Measurements from ENCODE around the gene CAMK2D.

The CAMK2D gene

GRCh38 chr4:113576947-113577678, 184.4 kb downstream of the CAMK2D start:
- no peak overlapping the region for H3K9ac ChIP-seq (ENCODE audit: low read length)
- H3K4me1 ChIP-seq (ENCODE audit: control insufficient read depth, insufficient read depth, low read length): peaks cover 30% of the 10 kb centered on the region
- no peaks in the 10 kb centered on the region for H3K36me3 ChIP-seq (ENCODE audit: control insufficient read depth, insufficient read depth, low read length, severe bottlenecking)
- DNase-seq (ENCODE audit: low read depth): no peak
- H3K4me3 ChIP-seq (ENCODE audit: low read length): no peak overlapping the region
- no peaks in the 10 kb centered on the region for H3K9me3 ChIP-seq (ENCODE audit: control insufficient read depth, low read length)
- H3K27me3 ChIP-seq (replicated peaks; ENCODE audit: control insufficient read depth, insufficient read depth, low read length): no peaks in the 10 kb centered on the region

GRCh38 chr4:113575401-113575800, 186.1 kb downstream of the CAMK2D start:
- peak; percentile 76 for DNase-seq (ENCODE audit: low read depth)

GRCh38 chr4:113574636-113575103, 186.9 kb downstream of the CAMK2D start:
- Histone ChIP-seq H3K9ac (ENCODE audit: low read length) (peak overlapping the region; percentile 19), H3K36me3 (ENCODE audit: control insufficient read depth, insufficient read depth, low read length, severe bottlenecking) (no peaks in the 10 kb centered on the region), H3K27me3 (replicated peaks; ENCODE audit: control insufficient read depth, insufficient read depth, low read length) (no peaks in the 10 kb centered on the region), H3K4me3 (ENCODE audit: low read length) (no peak overlapping the region), H3K4me1 (ENCODE audit: control insufficient read depth, insufficient read depth, low read length) (peaks cover 30% of the 10 kb centered on the region), H3K9me3 (ENCODE audit: control insufficient read depth, low read length) (no peaks in the 10 kb centered on the region)
- DNase-seq (ENCODE audit: low read depth): peak; percentile 87

More at GRCh38 chr4:113575401-113575800, 186.1 kb downstream of the CAMK2D start:
- no peaks in the 10 kb centered on the region for H3K9me3 ChIP-seq (ENCODE audit: control insufficient read depth, low read length)
- peak overlapping the region; percentile 13 for H3K9ac ChIP-seq (ENCODE audit: low read length)
- H3K36me3 ChIP-seq (ENCODE audit: control insufficient read depth, insufficient read depth, low read length, severe bottlenecking): no peaks in the 10 kb centered on the region
- peak overlapping the region; percentile 8 for H3K4me3 ChIP-seq (ENCODE audit: low read length)
- H3K4me1 ChIP-seq (ENCODE audit: control insufficient read depth, insufficient read depth, low read length): peaks cover 30% of the 10 kb centered on the region
- no peaks in the 10 kb centered on the region for H3K27me3 ChIP-seq (replicated peaks; ENCODE audit: control insufficient read depth, insufficient read depth, low read length)

GRCh38 chr4:113572620-113573019, 188.9 kb downstream of the CAMK2D start:
- Histone ChIP-seq H3K9ac (ENCODE audit: low read length) (no peak overlapping the region), H3K27me3 (replicated peaks; ENCODE audit: control insufficient read depth, insufficient read depth, low read length) (no peaks in the 10 kb centered on the region), H3K9me3 (ENCODE audit: control insufficient read depth, low read length) (no peaks in the 10 kb centered on the region), H3K4me3 (ENCODE audit: low read length) (no peak overlapping the region), H3K36me3 (ENCODE audit: control insufficient read depth, insufficient read depth, low read length, severe bottlenecking) (no peaks in the 10 kb centered on the region), H3K4me1 (ENCODE audit: control insufficient read depth, insufficient read depth, low read length) (peaks cover 30% of the 10 kb centered on the region)
- no peak for DNase-seq (ENCODE audit: low read depth)

- DNase-seq (ENCODE audit: low read depth): no peak
- Histone ChIP-seq H3K9me3 (ENCODE audit: control insufficient read depth, low read length) (no peaks in the 10 kb centered on the region), H3K4me3 (ENCODE audit: low read length) (no peak overlapping the region), H3K27me3 (replicated peaks; ENCODE audit: control insufficient read depth, insufficient read depth, low read length) (no peaks in the 10 kb centered on the region), H3K4me1 (ENCODE audit: control insufficient read depth, insufficient read depth, low read length) (peaks cover 14% of the 10 kb centered on the region), H3K9ac (ENCODE audit: low read length) (no peak overlapping the region), H3K36me3 (ENCODE audit: control insufficient read depth, insufficient read depth, low read length, severe bottlenecking) (peaks cover 6% of the 10 kb centered on the region)
These were observed 195.3 kb downstream of the CAMK2D start for GRCh38 chr4:113566015-113566795.

- no peak for DNase-seq (ENCODE audit: low read depth)
- H3K4me3 ChIP-seq (ENCODE audit: low read length): no peak overlapping the region
- H3K27me3 ChIP-seq (replicated peaks; ENCODE audit: control insufficient read depth, insufficient read depth, low read length): no peaks in the 10 kb centered on the region
- no peaks in the 10 kb centered on the region for H3K9me3 ChIP-seq (ENCODE audit: control insufficient read depth, low read length)
- H3K4me1 ChIP-seq (ENCODE audit: control insufficient read depth, insufficient read depth, low read length): peaks cover 19% of the 10 kb centered on the region
- H3K36me3 ChIP-seq (ENCODE audit: control insufficient read depth, insufficient read depth, low read length, severe bottlenecking): peaks cover 6% of the 10 kb centered on the region
- H3K9ac ChIP-seq (ENCODE audit: low read length): no peak overlapping the region
These were observed 195.9 kb downstream of the CAMK2D start for GRCh38 chr4:113565702-113566012.

GRCh38 chr4:113564493-113564892, 197.0 kb downstream of the CAMK2D start:
- no peak overlapping the region for H3K9ac ChIP-seq (ENCODE audit: low read length)
- no peak for DNase-seq (ENCODE audit: low read depth)
- H3K27me3 ChIP-seq (replicated peaks; ENCODE audit: control insufficient read depth, insufficient read depth, low read length): no peaks in the 10 kb centered on the region
- H3K4me3 ChIP-seq (ENCODE audit: low read length): no peak overlapping the region
- H3K4me1 ChIP-seq (ENCODE audit: control insufficient read depth, insufficient read depth, low read length): peaks cover 27% of the 10 kb centered on the region
- peaks cover 9% of the 10 kb centered on the region for H3K36me3 ChIP-seq (ENCODE audit: control insufficient read depth, insufficient read depth, low read length, severe bottlenecking)
- no peaks in the 10 kb centered on the region for H3K9me3 ChIP-seq (ENCODE audit: control insufficient read depth, low read length)

GRCh38 chr4:113563691-113564378, 197.7 kb downstream of the CAMK2D start:
- no peak for DNase-seq (ENCODE audit: low read depth)
- Histone ChIP-seq H3K9ac (ENCODE audit: low read length) (no peak overlapping the region), H3K4me1 (ENCODE audit: control insufficient read depth, insufficient read depth, low read length) (peaks cover 27% of the 10 kb centered on the region), H3K9me3 (ENCODE audit: control insufficient read depth, low read length) (no peaks in the 10 kb centered on the region), H3K4me3 (ENCODE audit: low read length) (no peak overlapping the region), H3K36me3 (ENCODE audit: control insufficient read depth, insufficient read depth, low read length, severe bottlenecking) (peaks cover 15% of the 10 kb centered on the region), H3K27me3 (replicated peaks; ENCODE audit: control insufficient read depth, insufficient read depth, low read length) (no peaks in the 10 kb centered on the region)

- H3K9ac ChIP-seq (ENCODE audit: low read length): no peak overlapping the region
- peaks cover 31% of the 10 kb centered on the region for H3K36me3 ChIP-seq (ENCODE audit: control insufficient read depth, insufficient read depth, low read length, severe bottlenecking)
- no peak for DNase-seq (ENCODE audit: low read depth)
- no peak overlapping the region for H3K4me3 ChIP-seq (ENCODE audit: low read length)
- peaks cover 27% of the 10 kb centered on the region for H3K4me1 ChIP-seq (ENCODE audit: control insufficient read depth, insufficient read depth, low read length)
- no peaks in the 10 kb centered on the region for H3K9me3 ChIP-seq (ENCODE audit: control insufficient read depth, low read length)
- H3K27me3 ChIP-seq (replicated peaks; ENCODE audit: control insufficient read depth, insufficient read depth, low read length): no peaks in the 10 kb centered on the region
These were observed 199.8 kb downstream of the CAMK2D start for GRCh38 chr4:113561758-113562157.

GRCh38 chr4:113561092-113561491, 200.4 kb downstream of the CAMK2D start:
- H3K27me3 ChIP-seq (replicated peaks; ENCODE audit: control insufficient read depth, insufficient read depth, low read length): no peaks in the 10 kb centered on the region
- H3K36me3 ChIP-seq (ENCODE audit: control insufficient read depth, insufficient read depth, low read length, severe bottlenecking): peaks cover 31% of the 10 kb centered on the region
- no peaks in the 10 kb centered on the region for H3K9me3 ChIP-seq (ENCODE audit: control insufficient read depth, low read length)
- no peak overlapping the region for H3K4me3 ChIP-seq (ENCODE audit: low read length)
- peaks cover 34% of the 10 kb centered on the region for H3K4me1 ChIP-seq (ENCODE audit: control insufficient read depth, insufficient read depth, low read length)
- no peak overlapping the region for H3K9ac ChIP-seq (ENCODE audit: low read length)
- no peak for DNase-seq (ENCODE audit: low read depth)

GRCh38 chr4:113560579-113560978, 201.0 kb downstream of the CAMK2D start:
- Histone ChIP-seq H3K4me1 (ENCODE audit: control insufficient read depth, insufficient read depth, low read length) (peaks cover 39% of the 10 kb centered on the region), H3K9me3 (ENCODE audit: control insufficient read depth, low read length) (no peaks in the 10 kb centered on the region), H3K36me3 (ENCODE audit: control insufficient read depth, insufficient read depth, low read length, severe bottlenecking) (peaks cover 31% of the 10 kb centered on the region), H3K27me3 (replicated peaks; ENCODE audit: control insufficient read depth, insufficient read depth, low read length) (no peaks in the 10 kb centered on the region), H3K4me3 (ENCODE audit: low read length) (no peak overlapping the region), H3K9ac (ENCODE audit: low read length) (no peak overlapping the region)
- DNase-seq (ENCODE audit: low read depth): peak; percentile 52
